ENCODE measurements around the gene ATXN10. TPM values are rescaled to one million over a fixed set of nuclear protein-coding genes. Genes with fewer than 3 reads are reported as not detected.

The ATXN10 gene
- total and polyA plus RNA-seq, 2 of the 8 experiments (the other 6 are each of a cell fraction or from before 2014, with no cell fraction given) = 134 to 210 TPM

DNA sequence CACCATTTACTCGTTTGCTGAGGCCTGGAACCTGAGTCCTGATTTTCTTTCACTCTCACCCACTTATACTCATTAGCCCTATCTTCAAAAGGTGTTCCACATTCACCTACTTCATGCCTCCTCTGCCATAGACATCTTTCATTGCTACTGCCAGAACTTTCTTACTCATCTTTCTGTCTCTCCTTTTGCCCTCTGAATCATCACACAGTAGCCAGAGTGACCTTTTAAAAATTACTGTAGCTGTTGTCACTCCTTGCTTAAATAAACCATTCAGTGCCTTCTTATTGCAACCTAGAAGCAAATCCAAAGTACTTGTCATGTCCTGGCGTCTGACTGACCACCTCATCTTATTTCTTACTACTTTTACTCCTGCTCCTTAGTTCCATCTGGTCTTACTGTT, 38.2 kb downstream of the ATXN10 start:
- Histone ChIP-seq H2BK120ac (replicated peaks; ENCODE audit: low read depth, low read length) (no peak overlapping the region), H3K56ac (replicated peaks; ENCODE audit: insufficient read length, low read depth, low read length) (no peak overlapping the region), H3K9me3 (ENCODE audit: insufficient read depth in 2 of 2, low read depth in 1 of 2, low read length in 1 of 2) (no peaks in the 10 kb centered on the region), H4K5ac (ENCODE audit: insufficient read length, low read depth, low read length) (no peak overlapping the region), H3K4me3 (ENCODE audit: extremely low read depth in 1 of 4, insufficient read depth in 2 of 4, low read depth in 3 of 4, low read length in 4 of 4) (no peak overlapping the region), H3K36me3 (ENCODE audit: control insufficient read depth in 2 of 4, insufficient read depth in 4 of 4, low read length in 3 of 4) (peaks cover 0 to 9% (median 2%) of the 10 kb centered on the region in 4 experiments; a peak in 5 of 8 replicates), H3K79me2 (ENCODE audit: control insufficient read depth in 1 of 2, insufficient read depth in 2 of 2, low read length in 2 of 2) (peaks cover 0 to 34% of the 10 kb centered on the region in 2 experiments; a peak in 1 of 4 replicates), H2BK15ac (ENCODE audit: low read length) (no peak overlapping the region), H3K23ac (ENCODE audit: insufficient read length) (no peak overlapping the region), H2BK12ac (ENCODE audit: low read depth, low read length) (no peak overlapping the region), H3K9ac (replicated peaks in 1 of 4; ENCODE audit: extremely low read depth in 1 of 4, low read depth in 3 of 4, low read length in 3 of 4) (no peak overlapping the region), H3K18ac (ENCODE audit: extremely low read depth, low read length) (no peak overlapping the region), H3K4ac (replicated peaks; ENCODE audit: insufficient read length, low read depth, low read length) (no peak overlapping the region), H4K8ac (ENCODE audit: extremely low read depth, insufficient read depth, low read length) (no peak overlapping the region), H2BK5ac (ENCODE audit: low read depth, low read length) (no peak overlapping the region), H3K23me2 (ENCODE audit: low read depth, low read length) (no peaks in the 10 kb centered on the region), H4K20me1 (replicated peaks in 1 of 2; ENCODE audit: control insufficient read depth in 1 of 2, insufficient read depth in 2 of 2, low read length in 2 of 2) (peaks cover 6 to 8% of the 10 kb centered on the region in 2 experiments), H3K14ac (ENCODE audit: insufficient read length) (no peak overlapping the region), H3K27ac (ENCODE audit: low read depth, low read length) (no peak overlapping the region), H2AFZ (ENCODE audit: low read length) (no peak overlapping the region), H2BK20ac (ENCODE audit: low read length) (no peak overlapping the region), H2AK5ac (ENCODE audit: low read depth, low read length) (no peak overlapping the region), H4K91ac (replicated peaks; ENCODE audit: insufficient read length, low read length) (no peak overlapping the region), H3K4me2 (ENCODE audit: insufficient read depth in 1 of 2, low read depth in 2 of 2, low read length in 2 of 2) (no peak overlapping the region), H3K27me3 (replicated peaks in 1 of 4; ENCODE audit: control insufficient read depth in 3 of 4, extremely low read depth in 1 of 4, insufficient read depth in 3 of 4, low read length in 3 of 4) (no peaks in the 10 kb centered on the region), H3K4me1 (replicated peaks in 1 of 4; ENCODE audit: control insufficient read depth in 3 of 4, insufficient read depth in 4 of 4, low read length in 3 of 4) (no peaks in the 10 kb centered on the region), H3K79me1 (ENCODE audit: low read depth, low read length) (peaks cover 8% of the 10 kb centered on the region; the same call in 1 of the 2 replicates)
- no peak for FAIRE-seq
- WGBS, 2 experiments (ENCODE audit: extremely low coverage in 1 of 2, insufficient coverage in 1 of 2, insufficient read length in 1 of 2, insufficient replicate concordance in 2 of 2, low coverage in 1 of 2, low lambda C conversion rate in 2 of 2, missing lambda C conversion rate in 1 of 2) = 87% methylated on average over 2 of the region's 2 CpGs; no CpG with 5 or more reads in 1 of the 2 experiments
- TF ChIP-seq BRCA1 (IDR thresholded peaks at IDR 0.05; ENCODE audit: low read depth, low read length) (no peak), CREB1 (IDR thresholded peaks at IDR 0.05) (no peak), SIRT6 (IDR thresholded peaks at IDR 0.05; ENCODE audit: low read length) (no peak), JUN (IDR thresholded peaks at IDR 0.05; ENCODE audit: low read depth, low read length) (no peak), KDM4A (IDR thresholded peaks at IDR 0.05; ENCODE audit: low read depth, low read length, severe bottlenecking) (no peak), SIX5 (IDR thresholded peaks at IDR 0.05; ENCODE audit: low read depth, low read length) (no peak), POLR2A (IDR thresholded peaks at IDR 0.05; ENCODE audit: control extremely low read depth in 1 of 2, low read depth in 2 of 2, low read length in 2 of 2) (no peak), YY1 (IDR thresholded peaks at IDR 0.05; ENCODE audit: low read depth, low read length) (no peak)
- TF ChIP-seq, protein P1, sequence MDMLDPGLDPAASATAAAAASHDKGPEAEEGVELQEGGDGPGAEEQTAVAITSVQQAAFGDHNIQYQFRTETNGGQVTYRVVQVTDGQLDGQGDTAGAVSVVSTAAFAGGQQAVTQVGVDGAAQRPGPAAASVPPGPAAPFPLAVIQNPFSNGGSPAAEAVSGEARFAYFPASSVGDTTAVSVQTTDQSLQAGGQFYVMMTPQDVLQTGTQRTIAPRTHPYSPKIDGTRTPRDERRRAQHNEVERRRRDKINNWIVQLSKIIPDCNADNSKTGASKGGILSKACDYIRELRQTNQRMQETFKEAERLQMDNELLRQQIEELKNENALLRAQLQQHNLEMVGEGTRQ (IDR thresholded peaks at IDR 0.05; ENCODE audit: low read length) = no peak
- TF ChIP-seq, protein P2, sequence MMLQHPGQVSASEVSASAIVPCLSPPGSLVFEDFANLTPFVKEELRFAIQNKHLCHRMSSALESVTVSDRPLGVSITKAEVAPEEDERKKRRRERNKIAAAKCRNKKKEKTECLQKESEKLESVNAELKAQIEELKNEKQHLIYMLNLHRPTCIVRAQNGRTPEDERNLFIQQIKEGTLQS (IDR thresholded peaks at IDR 0.05; ENCODE audit: insufficient read depth, low read depth, low read length) = no peak
- POLR2A ChIA-PET (ENCODE audit: partially characterized antibody) = no interaction called here
- CTCF ChIA-PET (ENCODE audit: partially characterized antibody) = no interaction called here
- DNase-seq (ENCODE audit: low read depth in 1 of 2, low spot score in 2 of 2) = no peak

Data from H1 (cell line).